Heart right ventricle (tissue), 16 donors: ENCODE data around the gene LLGL2. TPM values are rescaled to one million over a fixed set of nuclear protein-coding genes. Genes with fewer than 3 reads are reported as not detected.

Experiments
- ATAC-seq, 8 donors: fragments of 200-7000 bp; cut with Tn5 transposase; one replicate each; pipeline ENCODE4 v1.9.1; 2020; ENCODE audit warnings: mild to moderate bottlenecking in 8 of 8, moderate library complexity in 8 of 8, moderate number of reproducible peaks in 1 of 8
- DNase-seq, 2 donors: peaks; one replicate each; pipeline ENCODE4 v3.0.0-alpha.2; 2020
- H3K27ac ChIP-seq, 10 donors: fragments of 200-600 bp; sonication (generic) in 2 of 10; one replicate each; pipeline versions ENCODE4 v1.5.0 to v1.8.0; 2020 to 2022; ENCODE audit warnings: mild to moderate bottlenecking in 3 of 10
- H3K27me3 ChIP-seq, 7 donors: fragments of 200-600 bp; one replicate each; pipeline ENCODE4 v1.8.0; 2021 to 2022; ENCODE audit warnings: mild to moderate bottlenecking in 2 of 7
- H3K36me3 ChIP-seq, 9 donors: fragments of 200-600 bp; sonication (generic) in 1 of 9; one replicate each; pipeline versions ENCODE4 v1.5.0 to v1.8.0; 2020 to 2022; ENCODE audit warnings: mild to moderate bottlenecking in 2 of 9
- H3K4me1 ChIP-seq, 9 donors: fragments of 200-600 bp; sonication (generic) in 1 of 9; one replicate each; pipeline versions ENCODE4 v1.5.0 to v1.8.0; 2020 to 2022; ENCODE audit warnings: mild to moderate bottlenecking in 4 of 9
- H3K4me3 ChIP-seq, 10 donors: fragments of 200-600 bp; sonication (generic) in 2 of 10; one replicate each; pipeline versions ENCODE4 v1.5.0 to v1.8.0; 2020 to 2022; ENCODE audit warnings: mild to moderate bottlenecking in 7 of 10, moderate library complexity in 2 of 10
- H3K9me3 ChIP-seq, 11 donors: fragments of 200-600 bp in 10 of 11; sonication (generic) in 2 of 11; one replicate each; pipeline versions ENCODE4 v1.5.0 to v1.8.0; 2013 to 2022; ENCODE audit warnings: mild to moderate bottlenecking in 2 of 11, control low read depth in 1 of 11, moderate library complexity in 1 of 11
- CTCF ChIP-seq, 9 donors: fragments of 200-600 bp; sonication (generic) in 2 of 9; IDR thresholded peaks; one replicate each; pipeline versions ENCODE4 v1.5.0 to v1.8.0; 2021 to 2022; ENCODE audit warnings: antibody characterized with exemption in 9 of 9, mild to moderate bottlenecking in 5 of 9, moderate library complexity in 1 of 9
- WGBS, 2 donors: extraction: QIAGEN DNeasy Blood & Tissue Kit; methylation state at CpG; one replicate each; pipeline ENCODE4 v1.1.7; 2013; ENCODE audit warnings: inconsistent platforms in 1 of 2; 5-methylcytosine and 5-hydroxymethylcytosine counted together
- intact Hi-C, 10 donors: fragments of 100-400 bp; cut with DNase I; formaldehyde crosslinking; loops; one replicate each; pipeline versions ENCODE4 v1.11.1 to v1.14.2; 2022
- polyA plus RNA-seq, 2 donors: library from polyadenylated mRNA; stranded (reverse); fragments of 200-250 nt; gene quantifications; one replicate each; pipeline ENCODE4 v1.2.3, GENCODE V29; 2013
- total RNA-seq, 10 donors: library from RNA; stranded (reverse); fragmentation: NEBNext Ultra II Directional in 3 of 10; extraction: Animal tissue kit (Norgen Biotek cat#: 25700) in 3 of 10; gene quantifications; one replicate each; pipeline versions ENCODE4 v1.2.1 to v1.2.4, GENCODE V29; 2021 to 2023
- donor health status: Arrhythmogenic right ventricular cardiomyopathy.
- donor health status: ischemic (EF 13 %, LVEDD 7.1; RV severe dilation, severe dysfunction).
- donor health status: healthy with polysubstance abuse.
- donor health status: DM: no; HTN: yes; CAD: no.
- donor health status: DM: no; HTN: no; CAD: no.
- donor health status: ischemic (EF 25% LVEDD 6.9; RV normal size, moderate dysfunction).
- donor health status: ischemic (EF 25% LVEDD 5.7; RV mildly dilated, moderate dysfunction).
- donor health status: healthy.
- donor health status: DM: yes; HTN: yes; CAD: no.
- donor health status: Ischemic cardiomyopathy.
- donor health status: ischemic (EF 35%, LVEDD 5.7; RV mildly dilated, moderate dysfunction).
- donor health status: nonischemic (EF 11% LVEDD 7.7; RV severe dilation, severe dysfunction).
- donor health status: DM: yes; HTN: yes; CAD: no.
- donor health status: PGD.
- donor health status: ischemic (EF 29% LVEDD 5.4; RV normal size, mild dysfunction).
- donor health status: nonischemic (EF 23%, LVEDD 6.1; RV moderate dilation, normal function).

The LLGL2 gene
- total and polyA plus RNA-seq, 12 donors = 1.1 to 14.8 (median 3.3) TPM

GRCh38 chr17:75525806-75526554 is 483 bp downstream of the LLGL2 start:
- WGBS, 2 donors = 4 to 5% methylated on average over 53 to 60 of the region's 60 CpGs
- no peak for DNase-seq
- intact Hi-C loops = loop anchor here in 3 of 10 donors (2.0 to 5.0 kb wide), 3 partner anchors 56 to 99 kb away; no protein-coding TSS in a partner anchor
- H3K27ac ChIP-seq = peak overlapping the region in 8 of 10 donors; percentile 26 to 78 (median 64)
- H3K9me3 ChIP-seq = no peaks in the 10 kb centered on the region
- H3K4me1 ChIP-seq = peaks cover 0 to 23% (median 16%) of the 10 kb centered on the region in 9 donors
- peak in 1 of 8 donors; percentile 1 for ATAC-seq
- peaks cover 0 to 18% (median 0%) of the 10 kb centered on the region in 7 donors for H3K27me3 ChIP-seq
- peaks cover 0 to 18% (median 0%) of the 10 kb centered on the region in 9 donors for H3K36me3 ChIP-seq
- H3K4me3 ChIP-seq = peak overlapping the region; percentile 7 to 80 (median 68)
- TF ChIP-seq CTCF (IDR thresholded peaks at IDR 0.05) = no peak

GRCh38 chr17:75526555-75527270 is 1.2 kb downstream of the LLGL2 start:
- H3K4me1 ChIP-seq = peaks cover 0 to 23% (median 16%) of the 10 kb centered on the region in 9 donors
- WGBS, 2 donors = 70% methylated on average over 13 of the region's 13 CpGs
- TF ChIP-seq CTCF (IDR thresholded peaks at IDR 0.05) = no peak
- no peak for DNase-seq
- peaks cover 0 to 18% (median 0%) of the 10 kb centered on the region in 7 donors for H3K27me3 ChIP-seq
- ATAC-seq = no peak
- H3K36me3 ChIP-seq = peaks cover 0 to 11% (median 0%) of the 10 kb centered on the region in 9 donors
- H3K4me3 ChIP-seq = peak overlapping the region in 8 of 10 donors; percentile 55 to 80 (median 70)
- intact Hi-C loops = loop anchor here in 1 of 10 donors (5.0 kb wide), 1 partner anchor 56 kb away; no protein-coding TSS in a partner anchor
- no peaks in the 10 kb centered on the region for H3K9me3 ChIP-seq
- no peak overlapping the region for H3K27ac ChIP-seq

GRCh38 chr17:75530837-75531720 is 5.6 kb downstream of the LLGL2 start:
- intact Hi-C loops = no loop called here
- no peaks in the 10 kb centered on the region for H3K36me3 ChIP-seq
- H3K27ac ChIP-seq = no peak overlapping the region
- H3K4me1 ChIP-seq = peaks cover 0 to 9% (median 5%) of the 10 kb centered on the region in 9 donors
- peaks cover 0 to 14% (median 0%) of the 10 kb centered on the region in 7 donors for H3K27me3 ChIP-seq
- no peak for ATAC-seq
- H3K9me3 ChIP-seq = no peaks in the 10 kb centered on the region
- DNase-seq = no peak
- no peak overlapping the region for H3K4me3 ChIP-seq
- TF ChIP-seq CTCF (IDR thresholded peaks at IDR 0.05) = no peak
- 78 to 81% methylated on average over 19 of the region's 19 CpGs for WGBS, 2 donors

GRCh38 chr17:75531721-75532072 is 6.2 kb downstream of the LLGL2 start:
- H3K4me3 ChIP-seq = no peak overlapping the region
- no peaks in the 10 kb centered on the region for H3K9me3 ChIP-seq
- no peaks in the 10 kb centered on the region for H3K36me3 ChIP-seq
- intact Hi-C loops = no loop called here
- peaks cover 0 to 8% (median 0%) of the 10 kb centered on the region in 7 donors for H3K27me3 ChIP-seq
- peaks cover 0 to 3% (median 0%) of the 10 kb centered on the region in 9 donors for H3K4me1 ChIP-seq
- no peak for DNase-seq
- no peak for TF ChIP-seq CTCF (IDR thresholded peaks at IDR 0.05)
- WGBS, 2 donors = 87 to 89% methylated on average over 7 of the region's 7 CpGs
- no peak for ATAC-seq
- no peak overlapping the region for H3K27ac ChIP-seq
